ENCODE results near the gene NR5A1. TPM values are rescaled to one million over a fixed set of nuclear protein-coding genes. Genes with fewer than 3 reads are reported as not detected.

The NR5A1 gene
- total RNA-seq, 4 donors from 2014 or later = 0.15 to 0.51 TPM; not detected in 2

- no peak overlapping the region for H3K4me3 ChIP-seq (ENCODE audit: low read depth, poor library complexity, severe bottlenecking)
- intact Hi-C loops (cut with DNase I; ENCODE audit: low total_unique reads) = no loop called here
- WGBS, 2 donors = 75 to 79% methylated on average over 25 to 31 of the region's 32 CpGs
- TF ChIP-seq POLR2A (IDR thresholded peaks at IDR 0.05) = no peak
- TF ChIP-seq, protein P1, sequence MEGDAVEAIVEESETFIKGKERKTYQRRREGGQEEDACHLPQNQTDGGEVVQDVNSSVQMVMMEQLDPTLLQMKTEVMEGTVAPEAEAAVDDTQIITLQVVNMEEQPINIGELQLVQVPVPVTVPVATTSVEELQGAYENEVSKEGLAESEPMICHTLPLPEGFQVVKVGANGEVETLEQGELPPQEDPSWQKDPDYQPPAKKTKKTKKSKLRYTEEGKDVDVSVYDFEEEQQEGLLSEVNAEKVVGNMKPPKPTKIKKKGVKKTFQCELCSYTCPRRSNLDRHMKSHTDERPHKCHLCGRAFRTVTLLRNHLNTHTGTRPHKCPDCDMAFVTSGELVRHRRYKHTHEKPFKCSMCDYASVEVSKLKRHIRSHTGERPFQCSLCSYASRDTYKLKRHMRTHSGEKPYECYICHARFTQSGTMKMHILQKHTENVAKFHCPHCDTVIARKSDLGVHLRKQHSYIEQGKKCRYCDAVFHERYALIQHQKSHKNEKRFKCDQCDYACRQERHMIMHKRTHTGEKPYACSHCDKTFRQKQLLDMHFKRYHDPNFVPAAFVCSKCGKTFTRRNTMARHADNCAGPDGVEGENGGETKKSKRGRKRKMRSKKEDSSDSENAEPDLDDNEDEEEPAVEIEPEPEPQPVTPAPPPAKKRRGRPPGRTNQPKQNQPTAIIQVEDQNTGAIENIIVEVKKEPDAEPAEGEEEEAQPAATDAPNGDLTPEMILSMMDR (IDR thresholded peaks at IDR 0.05) = no peak
- no peak for DNase-seq (ENCODE audit: low spot score in 2 of 2)
Observed at GRCh38 chr9:124491049-124491975, 15.9 kb downstream of the NR5A1 start.

GRCh38 chr9:124490004-124490403 lies 17.2 kb downstream of the NR5A1 start:
- intact Hi-C loops (cut with DNase I; ENCODE audit: low total_unique reads) = no loop called here
- no peak overlapping the region for H3K4me3 ChIP-seq (ENCODE audit: low read depth, poor library complexity, severe bottlenecking)
- WGBS, 2 donors = 80 to 87% methylated on average over 2 of the region's 2 CpGs
- DNase-seq (ENCODE audit: low spot score in 2 of 2) = no peak
- TF ChIP-seq, protein P1 (IDR thresholded peaks at IDR 0.05) = no peak
- no peak for TF ChIP-seq POLR2A (IDR thresholded peaks at IDR 0.05)

DNA sequence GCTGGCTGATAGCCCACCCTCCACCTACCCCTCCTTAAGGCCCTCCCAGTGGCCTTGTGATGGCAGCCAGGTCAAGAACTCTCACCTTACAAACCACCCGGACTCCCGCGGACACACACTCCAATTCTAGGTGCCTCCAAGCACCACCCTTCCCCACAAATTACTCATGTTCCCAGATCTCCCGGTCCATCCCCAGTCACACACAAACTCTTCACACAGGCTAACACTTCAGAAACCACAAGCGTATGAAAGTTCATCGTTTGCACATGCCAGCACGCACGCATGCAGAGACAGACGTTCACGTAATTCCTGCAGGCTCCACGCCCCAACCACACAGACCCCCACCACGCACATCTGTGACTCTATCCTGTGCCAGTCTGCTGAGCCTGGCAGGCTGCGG lies 18.0 kb downstream of the NR5A1 start:
- intact Hi-C loops (cut with DNase I; ENCODE audit: low total_unique reads) = no loop called here
- no peak overlapping the region for H3K4me3 ChIP-seq (ENCODE audit: low read depth, poor library complexity, severe bottlenecking)
- no peak for DNase-seq (ENCODE audit: low spot score in 2 of 2)
- 48 to 57% methylated on average over 13 of the region's 13 CpGs for WGBS, 2 donors
- no peak for TF ChIP-seq POLR2A (IDR thresholded peaks at IDR 0.05)
- TF ChIP-seq, protein P1 (IDR thresholded peaks at IDR 0.05) = no peak

GRCh38 chr9:124488641-124489210 lies 18.5 kb downstream of the NR5A1 start:
- H3K4me3 ChIP-seq (ENCODE audit: low read depth, poor library complexity, severe bottlenecking) = no peak overlapping the region
- 90 to 94% methylated on average over 6 to 8 of the region's 8 CpGs for WGBS, 2 donors
- DNase-seq (ENCODE audit: low spot score in 2 of 2) = no peak
- intact Hi-C loops (cut with DNase I; ENCODE audit: low total_unique reads) = no loop called here
- TF ChIP-seq, protein P1 (IDR thresholded peaks at IDR 0.05) = no peak
- TF ChIP-seq POLR2A (IDR thresholded peaks at IDR 0.05) = no peak

DNA sequence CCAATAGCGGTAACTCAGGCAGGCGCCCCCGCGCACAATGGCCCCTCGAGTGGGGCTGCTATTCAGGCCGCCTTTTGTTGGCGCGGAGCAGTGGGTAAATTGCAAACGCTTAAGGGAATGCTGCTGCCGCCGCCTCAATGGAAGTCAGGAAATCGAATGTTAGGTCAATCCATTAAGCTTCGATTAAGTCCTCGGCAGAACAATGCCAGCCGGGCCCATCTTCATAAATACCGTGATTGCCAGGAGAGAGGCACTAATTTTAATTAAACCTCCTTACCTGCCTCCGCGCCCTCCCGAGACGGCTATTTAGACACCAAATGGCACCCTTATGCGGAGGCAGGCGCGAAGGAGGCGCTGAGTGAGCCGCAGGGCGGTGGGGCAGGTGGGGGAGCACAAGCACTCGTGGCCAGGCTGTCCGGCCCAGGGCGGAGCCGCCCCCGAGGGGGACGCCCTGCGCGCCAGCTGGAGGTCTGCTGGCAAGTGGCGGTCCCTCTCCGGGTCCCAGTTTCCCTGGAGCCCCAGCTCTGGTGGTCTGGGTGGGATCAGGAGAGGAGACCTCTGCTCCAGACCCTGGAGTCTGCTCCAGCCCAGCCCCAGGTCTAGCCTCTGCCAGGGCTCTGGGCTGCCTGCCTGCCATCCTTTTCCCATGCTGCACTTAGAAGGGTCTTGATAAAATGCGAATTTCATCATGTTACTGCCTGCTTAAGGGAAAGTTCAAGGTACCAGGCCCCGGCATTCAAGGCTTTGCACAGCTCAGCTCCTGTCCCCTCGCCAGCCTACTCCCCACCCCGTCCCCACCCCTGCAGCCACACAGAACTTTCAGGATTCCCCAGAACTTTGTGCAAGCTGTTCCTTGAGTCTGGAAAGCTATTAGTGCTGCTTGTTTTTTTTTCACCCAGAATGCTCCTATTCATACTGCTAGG lies 19.7 kb downstream of the NR5A1 start:
- intact Hi-C loops (cut with DNase I; ENCODE audit: low total_unique reads) = no loop called here

More for the DNA sequence above, 19.7 kb downstream of the NR5A1 start:
- TF ChIP-seq, protein P1 (IDR thresholded peaks at IDR 0.05) = no peak
- TF ChIP-seq POLR2A (IDR thresholded peaks at IDR 0.05) = no peak
- DNase-seq (ENCODE audit: low spot score in 2 of 2) = no peak
- no peak overlapping the region for H3K4me3 ChIP-seq (ENCODE audit: low read depth, poor library complexity, severe bottlenecking)
- WGBS, 2 donors = 50 to 54% methylated on average over 39 to 40 of the region's 40 CpGs
